Activated B cell treated with CpG ODN at 0.5 μM for 24 hours (primary cell): Measurements from ENCODE around the gene SUMO1. TPM values are rescaled to one million over a fixed set of nuclear protein-coding genes. Genes with fewer than 3 reads are reported as not detected.
A peak's percentile ranks its signal among the peaks of the same experiment; 100 is the strongest.
"Not testable (repeated sequence)": the region's sequence is repeated elsewhere in the genome, so short reads cannot be mapped to it uniquely, and the experiment has no call there.

Source experiments
- ATAC-seq: fragments of 200-7000 bp; cut with Tn5 transposase; one replicate; pipeline ENCODE4 v1.10.0; 2021; ENCODE audit warnings: low read depth, mild to moderate bottlenecking, moderate library complexity
- CTCF ChIA-PET: fragments of 350-600 bp; sonication (Branson Sonifier 250); formaldehyde crosslinking; loops from one replicate; lab custom pipeline; 2021; ENCODE audit warnings: antibody characterized with exemption; lab: Charles Lee
- POLR2A ChIA-PET: fragments of 350-600 bp; sonication (Branson Sonifier 250); formaldehyde crosslinking; loops from one replicate; lab custom pipeline; 2021; ENCODE audit warnings: antibody characterized with exemption; lab: Charles Lee
- DNase-seq: peaks from one replicate; pipeline ENCODE4 v3.0.0; 2022
- H3K27ac Mint-ChIP-seq: one replicate; pipeline ENCODE4 v1.8.0; 2020; ENCODE audit warnings: mixed read lengths
- H3K27me3 Mint-ChIP-seq: one replicate; pipeline ENCODE4 v1.8.0; 2021; ENCODE audit warnings: mixed read lengths
- H3K36me3 Mint-ChIP-seq: one replicate; pipeline ENCODE4 v1.8.0; 2021; ENCODE audit warnings: low read depth, mixed read lengths
- H3K4me1 Mint-ChIP-seq: one replicate; pipeline ENCODE4 v1.8.0; 2021; ENCODE audit warnings: mixed read lengths
- H3K4me3 Mint-ChIP-seq: one replicate; pipeline ENCODE4 v1.8.0; 2020; ENCODE audit warnings: mild to moderate bottlenecking, mixed read lengths
- H3K9me3 Mint-ChIP-seq: one replicate; pipeline ENCODE4 v1.8.0; 2020; ENCODE audit warnings: mixed read lengths
- intact Hi-C: fragments of 100-400 bp; cut with micrococcal nuclease; formaldehyde crosslinking; loops from one replicate; pipeline ENCODE4 v1.15.1; 2024
- total RNA-seq: library from RNA; stranded (reverse); gene quantifications from 2 replicates; pipeline ENCODE4 v1.2.3, GENCODE V29; 2022
- TF ChIP-seq, protein P1 (sequence below): fragments of 200-600 bp; IDR thresholded peaks from one replicate; pipeline ENCODE4 v1.8.0; 2022; ENCODE audit warnings: antibody characterized with exemption, mild to moderate bottlenecking

SUMO1 gene
- 78.8 and 83.9 TPM in 2 replicates for total RNA-seq

DNA sequence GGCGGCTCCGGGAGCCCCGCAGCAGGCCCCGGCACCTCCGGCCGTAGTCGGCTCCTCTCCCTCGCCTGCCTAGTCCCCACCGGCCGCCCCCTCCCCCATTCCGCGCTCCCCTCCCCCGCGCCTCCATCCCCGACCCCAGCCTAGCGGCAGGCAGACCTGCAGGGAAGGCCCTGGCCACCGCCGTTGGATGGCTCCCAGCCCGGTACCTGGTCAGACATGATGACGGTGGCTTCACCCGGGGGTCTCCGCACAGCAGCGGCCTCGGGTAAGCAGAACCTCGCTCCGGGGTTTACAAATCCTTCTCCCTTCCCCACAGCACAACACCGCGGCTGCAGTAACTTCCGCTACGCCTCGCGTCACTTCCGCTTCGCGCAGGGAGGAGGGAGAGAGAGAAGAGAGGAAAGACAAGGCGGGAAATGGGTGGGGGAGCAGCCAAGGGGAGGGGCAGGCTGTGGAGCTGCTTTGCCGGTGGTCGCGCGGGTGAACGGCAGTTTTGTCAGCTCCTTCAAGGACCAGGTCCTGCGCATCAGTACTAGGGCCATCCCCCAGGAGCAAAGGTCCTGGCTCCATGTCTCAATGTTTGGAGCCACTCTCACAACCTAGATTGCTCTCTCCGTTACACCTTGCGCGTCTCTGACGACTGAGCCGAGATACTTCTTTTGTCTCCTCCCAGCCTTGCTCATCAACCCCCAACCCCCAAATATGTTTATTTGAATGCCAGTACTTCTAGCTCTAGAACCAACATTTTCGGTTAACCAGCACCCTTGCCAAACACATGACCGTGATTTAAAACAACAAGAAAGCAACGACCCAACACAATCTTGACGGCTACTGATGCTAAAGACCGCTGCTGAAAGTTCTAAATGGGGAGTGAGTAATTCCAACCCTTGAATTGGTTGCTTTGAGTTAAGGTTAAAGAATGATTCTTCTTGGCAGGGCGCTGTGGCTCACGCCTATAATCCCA is at the start of gene SUMO1:
Gene SUMO1, minus strand, starts transcription at position 364 of the 964 bp plus-strand sequence. Its CDS starts 146 bp downstream, at position 218.
- Mint-ChIP-seq H3K4me3 (peak within 1 kb of the TSS; percentile 100), H3K9me3 (no peaks in the 10 kb centered on the region), H3K27me3 (no peaks in the 10 kb centered on the region), H3K36me3 (peaks cover 9% of the 10 kb centered on the region), H3K27ac (peak within 1 kb of the TSS; percentile 93), H3K4me1 (peaks cover 36% of the 10 kb centered on the region)
- TF ChIP-seq, protein P1, sequence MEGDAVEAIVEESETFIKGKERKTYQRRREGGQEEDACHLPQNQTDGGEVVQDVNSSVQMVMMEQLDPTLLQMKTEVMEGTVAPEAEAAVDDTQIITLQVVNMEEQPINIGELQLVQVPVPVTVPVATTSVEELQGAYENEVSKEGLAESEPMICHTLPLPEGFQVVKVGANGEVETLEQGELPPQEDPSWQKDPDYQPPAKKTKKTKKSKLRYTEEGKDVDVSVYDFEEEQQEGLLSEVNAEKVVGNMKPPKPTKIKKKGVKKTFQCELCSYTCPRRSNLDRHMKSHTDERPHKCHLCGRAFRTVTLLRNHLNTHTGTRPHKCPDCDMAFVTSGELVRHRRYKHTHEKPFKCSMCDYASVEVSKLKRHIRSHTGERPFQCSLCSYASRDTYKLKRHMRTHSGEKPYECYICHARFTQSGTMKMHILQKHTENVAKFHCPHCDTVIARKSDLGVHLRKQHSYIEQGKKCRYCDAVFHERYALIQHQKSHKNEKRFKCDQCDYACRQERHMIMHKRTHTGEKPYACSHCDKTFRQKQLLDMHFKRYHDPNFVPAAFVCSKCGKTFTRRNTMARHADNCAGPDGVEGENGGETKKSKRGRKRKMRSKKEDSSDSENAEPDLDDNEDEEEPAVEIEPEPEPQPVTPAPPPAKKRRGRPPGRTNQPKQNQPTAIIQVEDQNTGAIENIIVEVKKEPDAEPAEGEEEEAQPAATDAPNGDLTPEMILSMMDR: no peak
- intact Hi-C loops: loop anchor here (1.0 to 10.0 kb wide), 6 partner anchors 27 to 1524 kb away; partner anchors contain the start of genes BZW1, CYP20A1, NBEAL1 and NOP58
- peak; percentile 94 for ATAC-seq
- POLR2A ChIA-PET: interaction anchor here (0.7 to 3.1 kb wide), 7 partner anchors 19 to 1226 kb away, joined by 3 to 11 read pairs (median 5); partner anchors contain the start of genes BMPR2 and NOP58
- peak; percentile 86 for DNase-seq
- CTCF ChIA-PET: interaction anchor here (1.3 kb wide), 1 partner anchor 26 kb away, joined by 5 read pairs; no protein-coding TSS in a partner anchor

DNA sequence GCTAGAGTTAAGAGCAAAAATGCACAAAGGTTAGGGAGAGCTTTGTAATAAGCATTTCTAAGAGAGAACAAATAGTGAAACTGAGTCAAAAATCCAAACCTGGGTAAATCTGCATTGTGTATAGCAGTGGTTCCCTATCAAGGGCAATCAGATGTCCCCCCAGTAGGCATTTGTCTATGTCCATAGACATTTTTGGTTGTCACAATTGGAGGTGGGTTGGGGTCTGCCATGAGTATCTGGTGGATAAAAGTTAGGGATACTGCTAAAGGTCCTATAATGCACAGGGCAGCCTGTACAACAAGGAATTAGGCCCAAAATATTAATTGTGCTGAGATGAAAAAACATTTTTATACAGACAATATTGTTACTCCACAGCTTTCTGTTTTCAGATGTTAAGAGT is 48.2 kb upstream of the SUMO1 start:
- POLR2A ChIA-PET: interaction anchor here (0.7 kb wide), 2 partner anchors 8 to 747 kb away, joined by 3 read pairs; no protein-coding TSS in a partner anchor
- H3K4me1 Mint-ChIP-seq: no peaks in the 10 kb centered on the region

DNA sequence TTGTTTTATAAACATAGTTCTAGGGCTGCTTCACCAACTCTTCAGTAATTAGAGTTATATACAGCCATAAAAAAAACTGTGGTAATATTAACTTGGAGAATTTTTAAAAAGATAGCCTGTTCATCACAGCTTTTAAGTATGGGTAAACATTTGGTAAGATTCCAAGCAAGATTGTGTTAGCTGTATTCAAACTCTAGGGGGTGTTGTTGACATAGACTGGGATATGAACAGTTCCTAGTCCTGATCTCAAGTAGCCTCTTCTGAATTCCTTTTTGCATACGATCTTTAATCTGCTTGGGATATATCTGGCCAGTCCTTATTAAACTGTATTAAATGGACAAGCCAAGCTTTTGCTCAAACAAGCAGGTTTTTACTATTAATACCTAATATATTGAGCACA is 40.5 kb upstream of the SUMO1 start:
- Mint-ChIP-seq H3K36me3 (peaks cover 62% of the 10 kb centered on the region), H3K27ac (no peak overlapping the region), H3K4me3 (no peak overlapping the region), H3K9me3 (no peaks in the 10 kb centered on the region), H3K4me1 (peaks cover 10% of the 10 kb centered on the region), H3K27me3 (no peaks in the 10 kb centered on the region)
- TF ChIP-seq, protein P1: no peak
- ATAC-seq (no peak), DNase-seq (no peak)
- CTCF ChIA-PET: interaction anchor here (1.2 to 2.2 kb wide), 3 partner anchors 12 to 198 kb away, joined by 3 to 5 read pairs (median 4); no protein-coding TSS in a partner anchor
- intact Hi-C loops: no loop called here
- POLR2A ChIA-PET: interaction anchor here (0.6 to 1.3 kb wide), 2 partner anchors 9 to 16 kb away, joined by 3 to 5 read pairs; no protein-coding TSS in a partner anchor

More for the DNA sequence above, 48.2 kb upstream of the SUMO1 start:
- Mint-ChIP-seq H3K27me3 (no peaks in the 10 kb centered on the region), H3K9me3 (no peaks in the 10 kb centered on the region), H3K4me3 (no peak overlapping the region), H3K27ac (no peak overlapping the region), H3K36me3 (peaks cover 79% of the 10 kb centered on the region)
- CTCF ChIA-PET: interaction anchor here (0.6 kb wide), 1 partner anchor 152 kb away, joined by 3 read pairs; no protein-coding TSS in a partner anchor
- intact Hi-C loops: no loop called here
- ATAC-seq: no peak
- no peak for DNase-seq
- TF ChIP-seq, protein P1: no peak

DNA sequence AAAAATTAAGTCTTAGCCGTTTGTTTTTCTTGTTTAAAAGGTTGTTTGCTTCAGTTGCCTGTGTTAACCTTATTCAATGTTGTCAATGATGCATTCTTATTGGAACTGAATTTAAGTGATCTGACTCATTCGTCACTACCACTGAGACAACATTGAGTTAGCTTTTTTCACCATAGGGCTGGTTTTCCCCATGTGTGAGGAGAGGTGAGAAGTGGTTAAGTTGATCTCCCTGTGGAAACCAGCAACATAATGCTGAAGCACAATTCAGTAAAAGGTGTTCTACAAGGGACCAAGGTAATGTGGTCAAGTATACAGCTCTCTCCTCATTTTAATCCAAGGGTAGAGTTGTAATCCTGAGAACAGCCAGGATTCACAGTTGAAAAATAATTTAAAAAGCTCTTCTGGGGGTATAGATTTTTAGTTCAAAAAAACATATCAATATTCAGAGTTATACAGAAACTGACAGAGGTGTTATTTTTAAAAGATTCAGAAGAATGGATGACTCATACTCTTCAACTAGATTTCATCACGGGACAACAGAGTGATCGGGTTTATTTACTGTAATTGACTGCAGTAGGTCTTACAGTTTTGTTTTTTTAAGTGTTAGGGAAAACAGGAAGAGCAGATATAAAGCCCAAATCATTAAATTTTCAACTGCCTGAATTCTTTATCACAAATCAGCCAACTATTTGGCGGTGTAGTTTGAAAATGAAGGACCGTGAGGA is 39.8 kb upstream of the SUMO1 start:
- Mint-ChIP-seq H3K4me3 (no peak overlapping the region), H3K36me3 (peaks cover 58% of the 10 kb centered on the region), H3K4me1 (peaks cover 11% of the 10 kb centered on the region), H3K27me3 (no peaks in the 10 kb centered on the region), H3K27ac (no peak overlapping the region), H3K9me3 (no peaks in the 10 kb centered on the region)
- CTCF ChIA-PET: interaction anchor here (1.2 to 2.2 kb wide), 2 partner anchors 11 to 13 kb away, joined by 3 to 5 read pairs; no protein-coding TSS in a partner anchor
- DNase-seq (no peak), ATAC-seq (no peak)
- TF ChIP-seq, protein P1: no peak
- POLR2A ChIA-PET: interaction anchor here (0.5 to 1.3 kb wide), 3 partner anchors 9 to 1027 kb away, joined by 3 to 5 read pairs (median 3); no protein-coding TSS in a partner anchor
- intact Hi-C loops: no loop called here

DNA sequence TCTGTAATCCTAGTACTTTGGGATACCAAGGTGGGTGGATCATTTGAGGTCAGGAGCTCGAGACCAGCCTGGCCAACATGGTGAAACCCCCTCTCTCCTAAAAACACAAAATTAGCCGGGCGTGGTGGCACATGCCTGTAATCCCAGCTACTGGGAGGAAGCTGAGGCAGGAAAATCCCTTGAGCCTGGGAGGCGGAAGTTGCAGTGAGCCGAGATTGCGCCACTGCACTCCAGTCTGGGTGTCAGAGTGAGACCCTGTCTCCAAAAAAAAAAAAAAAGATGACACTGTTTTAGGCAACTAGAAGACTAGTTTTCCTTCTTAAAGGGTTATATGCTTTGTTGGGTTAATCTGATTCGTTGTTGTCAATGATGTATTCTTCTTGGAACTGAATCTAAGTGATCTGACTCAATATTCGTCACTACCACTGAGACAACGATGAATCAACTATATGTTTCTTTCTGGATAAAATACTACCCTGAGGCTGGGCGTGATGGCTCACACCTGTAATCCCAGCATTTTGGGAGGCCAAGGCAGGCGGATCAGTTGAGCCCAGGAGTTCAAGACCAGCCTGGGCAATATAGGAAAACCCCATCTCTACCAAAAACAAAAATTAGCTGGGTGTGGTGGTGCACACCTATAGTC is 37.8 kb upstream of the SUMO1 start:
- intact Hi-C loops: not testable (repeated sequence)

More for the DNA sequence above, 37.8 kb upstream of the SUMO1 start:
- Mint-ChIP-seq H3K36me3 (peaks cover 47% of the 10 kb centered on the region), H3K4me1 (peaks cover 25% of the 10 kb centered on the region)
- H3K27me3 Mint-ChIP-seq, H3K9me3 Mint-ChIP-seq, H3K27ac Mint-ChIP-seq, ATAC-seq, POLR2A ChIA-PET, DNase-seq, CTCF ChIA-PET, H3K4me3 Mint-ChIP-seq: not testable (repeated sequence)
